ACHN (cell line): ENCODE results near the gene CHAF1B.
"Not testable (repeated sequence)": the region's sequence is repeated elsewhere in the genome, so short reads cannot be mapped to it uniquely, and the experiment has no call there.

Source experiments
- DNase-seq: peaks from one replicate; pipeline ENCODE4 v3.0.0-alpha.2; 2015
- in situ Hi-C: cut with HindIII; loops from 2 replicates; pipeline ENCODE4 v1.10.0; 2017; ENCODE audit warnings: low sequenced_read_pairs, low pct_ligation_motif_present, low pct_unique_long_range_greater_than_20kb

CHAF1B gene

GRCh38 chr21:36384885-36385232, 333 bp upstream of the CHAF1B start:
- in situ Hi-C loops = no loop called here
- no peak for DNase-seq

- no peak for DNase-seq
- in situ Hi-C loops = no loop called here
Observed at GRCh38 chr21:36386031-36386642, 945 bp downstream of the CHAF1B start.

- in situ Hi-C loops = no loop called here
- no peak for DNase-seq
Observed at GRCh38 chr21:36388096-36388495, 2.9 kb downstream of the CHAF1B start.

GRCh38 chr21:36388835-36389234, 3.6 kb downstream of the CHAF1B start:
- DNase-seq = no peak
- in situ Hi-C loops = no loop called here

- DNase-seq, in situ Hi-C loops: not testable (repeated sequence)
Observed at GRCh38 chr21:36391649-36392048, 6.5 kb downstream of the CHAF1B start.

GRCh38 chr21:36395353-36396111, 10.3 kb downstream of the CHAF1B start:
- DNase-seq = no peak
- in situ Hi-C loops = no loop called here

GRCh38 chr21:36396325-36396724, 11.1 kb downstream of the CHAF1B start:
- in situ Hi-C loops = no loop called here
- no peak for DNase-seq

GRCh38 chr21:36396971-36397370, 11.8 kb downstream of the CHAF1B start:
- in situ Hi-C loops = no loop called here
- no peak for DNase-seq

- in situ Hi-C loops = no loop called here
- no peak for DNase-seq
Observed at GRCh38 chr21:36397606-36398005, 12.4 kb downstream of the CHAF1B start.

- DNase-seq, in situ Hi-C loops: not testable (repeated sequence)
Observed at GRCh38 chr21:36399736-36400135, 14.5 kb downstream of the CHAF1B start.

GRCh38 chr21:36400719-36401118, 15.5 kb downstream of the CHAF1B start:
- no peak for DNase-seq

GRCh38 chr21:36402339-36402738, 17.1 kb downstream of the CHAF1B start:
- DNase-seq = no peak
- in situ Hi-C loops = no loop called here

More at GRCh38 chr21:36400719-36401118, 15.5 kb downstream of the CHAF1B start:
- in situ Hi-C loops = no loop called here

GRCh38 chr21:36403713-36404112, 18.5 kb downstream of the CHAF1B start:
- in situ Hi-C loops = no loop called here
- no peak for DNase-seq

GRCh38 chr21:36408568-36408967, 23.4 kb downstream of the CHAF1B start:
- no peak for DNase-seq
- in situ Hi-C loops = no loop called here

- in situ Hi-C loops = no loop called here
- no peak for DNase-seq
Observed at GRCh38 chr21:36411301-36411700, 26.1 kb downstream of the CHAF1B start.

GRCh38 chr21:36412916-36413315, 27.7 kb downstream of the CHAF1B start:
- in situ Hi-C loops = no loop called here
- DNase-seq = no peak

- DNase-seq = no peak
- in situ Hi-C loops = no loop called here
Observed at GRCh38 chr21:36415375-36415774, 30.2 kb downstream of the CHAF1B start.

GRCh38 chr21:36419241-36419640, 34.0 kb downstream of the CHAF1B start:
- in situ Hi-C loops = no loop called here
- DNase-seq = no peak

GRCh38 chr21:36419996-36420395, 34.8 kb downstream of the CHAF1B start:
- in situ Hi-C loops = no loop called here
- peak; percentile 83 for DNase-seq
